HUES6 (cell line): Measurements from ENCODE around the gene CLCN7.
"Not testable (repeated sequence)": the region's sequence is repeated elsewhere in the genome, so short reads cannot be mapped to it uniquely, and the experiment has no call there.

Experiments
- H3K27ac ChIP-seq: 2 replicates; pipeline ENCODE4 v1.7.0; 2013; ENCODE audit warnings: low read depth, mild to moderate bottlenecking, low read length, inconsistent platforms
- H3K27me3 ChIP-seq: 2 replicates; pipeline ENCODE4 v1.6.1; 2013; ENCODE audit warnings: low read length; ENCODE audit not compliant: control insufficient read depth, insufficient read depth
- H3K36me3 ChIP-seq: 2 replicates; pipeline ENCODE4 v1.6.1; 2013; ENCODE audit warnings: low read length; ENCODE audit not compliant: control insufficient read depth, insufficient read depth
- H3K4me1 ChIP-seq: 2 replicates; pipeline ENCODE4 v1.6.1; 2013; ENCODE audit warnings: low read length; ENCODE audit not compliant: control insufficient read depth, insufficient read depth
- H3K4me3 ChIP-seq: 2 replicates; pipeline ENCODE4 v1.5.1; 2013; ENCODE audit warnings: low read depth, low read length
- H3K9ac ChIP-seq: one replicate; pipeline ENCODE4 v1.6.1; 2013; ENCODE audit warnings: mild to moderate bottlenecking, low read length
- H3K9me3 ChIP-seq: 2 replicates; pipeline ENCODE4 v1.6.1; 2013; ENCODE audit warnings: low read depth, low read length; ENCODE audit not compliant: control insufficient read depth, insufficient read depth

Gene CLCN7

DNA sequence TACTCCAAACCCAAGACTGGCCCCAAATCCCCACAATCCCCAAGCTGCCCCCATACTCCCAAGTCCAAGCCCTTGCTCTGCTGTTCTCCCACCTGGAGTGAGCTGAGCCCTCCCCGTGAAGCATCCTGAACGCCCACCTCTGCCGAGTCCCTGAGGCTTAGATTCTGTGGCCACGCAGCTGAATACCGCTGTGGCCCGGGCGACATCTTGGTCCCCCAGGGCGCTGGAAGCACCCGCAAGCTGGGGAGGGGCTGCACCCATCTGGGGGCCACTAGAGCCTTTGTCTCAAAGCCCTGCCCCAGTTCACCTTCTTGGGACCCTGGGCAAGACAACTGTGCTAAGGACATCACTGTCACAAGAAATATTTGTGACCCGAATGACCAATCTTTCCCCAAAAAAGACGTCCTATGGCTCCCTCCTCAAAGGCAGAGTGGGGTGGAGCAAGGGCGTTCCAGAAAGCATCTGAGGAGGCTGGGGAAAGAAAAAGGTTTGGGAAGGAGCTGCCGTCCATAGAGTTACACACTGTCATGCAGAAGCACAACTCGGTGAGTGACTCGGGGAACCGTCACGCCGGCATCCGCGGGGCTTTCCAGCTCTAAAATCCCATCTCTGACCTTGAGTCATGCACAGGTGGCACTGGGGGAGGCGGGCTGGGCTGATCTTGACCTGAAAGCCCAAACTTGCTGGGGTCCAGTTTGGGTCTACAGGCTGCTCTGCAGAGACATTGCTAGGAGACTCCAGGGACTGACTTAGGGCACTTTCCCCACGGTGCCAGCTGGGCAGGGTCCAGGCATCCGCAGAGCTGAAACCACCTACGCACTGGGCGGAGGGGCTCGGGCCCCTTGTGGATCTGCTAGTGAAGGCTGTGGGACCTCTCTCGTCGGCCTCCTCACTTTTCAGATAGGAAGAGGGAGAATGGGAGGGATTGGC, 7.3 kb upstream of the CLCN7 start:
- Histone ChIP-seq H3K4me3 (no peak overlapping the region), H3K4me1 (no peaks in the 10 kb centered on the region), H3K27ac (no peak overlapping the region), H3K36me3 (no peaks in the 10 kb centered on the region), H3K9me3 (peaks cover 10% of the 10 kb centered on the region), H3K27me3 (peaks cover 18% of the 10 kb centered on the region; the same call in 1 of the 2 replicates), H3K9ac (no peak overlapping the region)

DNA sequence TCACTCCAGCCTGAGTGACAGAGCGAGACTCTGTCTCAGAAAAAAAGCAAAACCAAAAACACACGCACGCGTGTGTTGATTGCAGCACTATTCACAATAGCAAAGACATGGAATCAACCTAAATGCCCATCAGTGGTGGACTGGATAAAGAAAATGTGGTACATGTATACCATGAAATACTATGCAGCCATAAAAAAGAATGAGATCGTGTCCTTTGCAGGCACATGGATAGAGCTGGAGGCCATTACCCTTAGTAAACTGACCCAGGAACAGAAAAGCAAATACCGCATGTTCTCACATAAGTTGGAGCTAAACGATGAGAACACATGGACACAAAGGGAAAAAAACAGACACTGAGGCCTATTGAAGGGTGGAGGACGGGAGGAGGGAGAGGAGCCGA, 4.1 kb upstream of the CLCN7 start:
- H3K27ac ChIP-seq, H3K4me1 ChIP-seq, H3K4me3 ChIP-seq, H3K9ac ChIP-seq, H3K36me3 ChIP-seq: not testable (repeated sequence)
- peaks cover 15% of the 10 kb centered on the region; the same call in 1 of the 2 replicates for H3K27me3 ChIP-seq
- H3K9me3 ChIP-seq, result peaks cover 12% of the 10 kb centered on the region

DNA sequence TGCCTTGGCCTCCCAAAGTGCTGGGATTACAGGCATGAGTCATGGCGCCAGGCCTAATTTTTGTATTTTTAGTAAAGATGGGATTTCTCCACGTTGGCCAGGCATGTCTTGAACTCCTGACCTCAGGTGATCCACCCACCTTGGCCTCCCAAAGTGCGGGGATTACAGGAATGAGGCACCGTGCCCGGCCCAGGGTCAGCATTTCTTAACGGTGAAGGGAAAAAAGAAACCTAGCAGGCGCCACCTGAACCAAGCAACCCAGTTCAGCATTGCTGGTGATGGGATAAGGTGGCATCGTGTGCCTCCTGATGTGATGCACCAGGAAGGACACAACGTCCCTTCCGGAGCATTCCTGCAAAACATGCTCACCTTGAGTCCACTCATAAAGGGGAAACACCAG, 2.2 kb upstream of the CLCN7 start:
- H3K36me3 ChIP-seq, result no peaks in the 10 kb centered on the region
- H3K9ac ChIP-seq, result no peak overlapping the region
- H3K27ac ChIP-seq, result no peak overlapping the region
- H3K9me3 ChIP-seq, result peaks cover 12% of the 10 kb centered on the region
- H3K27me3 ChIP-seq, result peaks cover 3% of the 10 kb centered on the region; the same call in 1 of the 2 replicates
- H3K4me3 ChIP-seq, result no peak overlapping the region
- peaks cover 4% of the 10 kb centered on the region; the same call in 1 of the 2 replicates for H3K4me1 ChIP-seq

DNA sequence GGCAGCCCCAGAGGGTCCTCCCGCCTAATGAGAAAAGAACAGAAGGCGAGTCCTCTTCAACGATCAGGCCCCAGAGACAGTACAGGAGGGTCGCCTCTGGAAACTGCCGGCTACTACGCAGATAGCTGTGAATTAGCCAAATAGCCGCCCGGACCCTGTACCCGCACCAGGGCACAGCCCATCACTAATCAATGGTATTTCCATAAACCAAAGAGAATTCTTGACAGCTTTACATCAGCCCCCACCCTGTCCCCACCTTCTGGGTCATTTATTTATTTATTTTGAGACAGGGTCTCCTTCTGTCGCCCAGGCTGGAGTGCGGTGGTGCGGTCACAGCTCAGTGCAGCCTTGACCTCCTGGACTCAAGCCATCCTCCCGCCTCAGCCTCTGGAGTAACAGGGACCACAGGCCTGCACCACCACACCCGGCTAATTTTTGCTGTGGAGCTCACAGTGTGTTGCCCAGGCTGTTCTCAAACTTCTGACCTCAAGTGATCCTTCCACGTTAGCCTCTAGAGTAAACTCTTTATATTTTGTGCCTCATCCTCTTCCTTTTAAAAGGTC, 805 bp upstream of the CLCN7 start:
- Histone ChIP-seq H3K36me3 (no peaks in the 10 kb centered on the region), H3K4me3 (peak overlapping the region; percentile 79), H3K27me3 (no peaks in the 10 kb centered on the region), H3K4me1 (peaks cover 4% of the 10 kb centered on the region; the same call in 1 of the 2 replicates), H3K9ac (peak overlapping the region; percentile 80), H3K27ac (peak overlapping the region; percentile 88; the same call in 1 of the 2 replicates), H3K9me3 (peaks cover 12% of the 10 kb centered on the region)

DNA sequence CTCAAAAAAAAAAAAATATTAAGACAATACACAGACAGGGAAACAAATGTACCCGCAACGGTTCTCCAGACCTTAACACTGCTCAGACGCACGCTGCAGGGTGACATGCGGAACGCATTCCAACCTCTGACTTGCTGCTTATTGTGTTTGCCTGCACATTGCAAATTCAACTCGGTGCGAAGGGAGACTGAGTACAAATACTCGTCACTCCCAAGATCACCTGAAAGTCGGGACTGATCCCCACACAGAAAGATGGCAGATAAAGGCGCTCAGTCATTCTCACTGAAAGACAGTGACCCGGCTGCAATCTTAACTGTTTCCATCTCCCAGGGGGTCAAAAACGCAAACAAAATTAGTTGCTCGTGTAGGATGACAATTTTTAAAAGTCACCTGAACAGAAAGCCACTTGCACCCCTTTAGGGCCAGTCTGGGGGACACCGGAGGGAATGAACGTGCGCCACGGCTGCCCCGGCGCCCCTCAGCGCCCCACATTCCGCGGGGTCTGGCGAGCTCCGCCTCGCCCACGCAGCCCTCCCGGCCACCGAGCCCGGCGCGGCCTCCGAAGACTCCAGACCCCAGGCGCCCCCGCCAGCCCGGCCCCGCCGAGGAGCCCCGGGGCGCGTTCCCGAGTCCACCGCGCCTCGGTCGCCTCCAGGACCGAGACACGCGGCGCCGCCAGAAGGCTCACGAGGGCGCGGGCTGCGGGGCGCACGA, 589 bp downstream of the CLCN7 start:
- Histone ChIP-seq H3K4me3 (peak overlapping the region; percentile 79), H3K27me3 (no peaks in the 10 kb centered on the region), H3K9me3 (peaks cover 12% of the 10 kb centered on the region), H3K27ac (no peak overlapping the region), H3K36me3 (no peaks in the 10 kb centered on the region), H3K9ac (peak overlapping the region; percentile 80), H3K4me1 (peaks cover 4% of the 10 kb centered on the region; the same call in 1 of the 2 replicates)

DNA sequence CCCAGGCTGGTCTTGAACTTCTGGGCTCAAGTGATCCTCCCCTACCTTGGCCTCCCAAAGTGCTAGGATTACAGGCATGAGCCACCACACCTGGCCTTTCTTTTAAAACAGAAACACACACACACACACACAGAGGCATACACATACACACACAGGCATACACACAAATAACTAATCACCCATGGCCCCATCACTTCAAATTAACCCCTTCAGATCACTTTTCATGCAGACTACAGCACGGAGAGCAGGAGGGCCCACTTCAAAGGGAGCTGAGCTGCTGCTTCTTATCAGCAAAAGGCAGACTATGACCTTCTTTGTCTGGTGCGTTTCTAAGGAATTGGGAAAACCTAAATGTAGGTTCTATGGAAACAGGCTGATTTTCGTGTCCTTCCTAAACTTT, 1.9 kb downstream of the CLCN7 start:
- Histone ChIP-seq H3K9me3 (peaks cover 7% of the 10 kb centered on the region; the same call in 1 of the 2 replicates), H3K36me3 (no peaks in the 10 kb centered on the region), H3K4me3 (no peak overlapping the region), H3K4me1 (peaks cover 4% of the 10 kb centered on the region; the same call in 1 of the 2 replicates), H3K27ac (no peak overlapping the region), H3K9ac (no peak overlapping the region), H3K27me3 (no peaks in the 10 kb centered on the region)

DNA sequence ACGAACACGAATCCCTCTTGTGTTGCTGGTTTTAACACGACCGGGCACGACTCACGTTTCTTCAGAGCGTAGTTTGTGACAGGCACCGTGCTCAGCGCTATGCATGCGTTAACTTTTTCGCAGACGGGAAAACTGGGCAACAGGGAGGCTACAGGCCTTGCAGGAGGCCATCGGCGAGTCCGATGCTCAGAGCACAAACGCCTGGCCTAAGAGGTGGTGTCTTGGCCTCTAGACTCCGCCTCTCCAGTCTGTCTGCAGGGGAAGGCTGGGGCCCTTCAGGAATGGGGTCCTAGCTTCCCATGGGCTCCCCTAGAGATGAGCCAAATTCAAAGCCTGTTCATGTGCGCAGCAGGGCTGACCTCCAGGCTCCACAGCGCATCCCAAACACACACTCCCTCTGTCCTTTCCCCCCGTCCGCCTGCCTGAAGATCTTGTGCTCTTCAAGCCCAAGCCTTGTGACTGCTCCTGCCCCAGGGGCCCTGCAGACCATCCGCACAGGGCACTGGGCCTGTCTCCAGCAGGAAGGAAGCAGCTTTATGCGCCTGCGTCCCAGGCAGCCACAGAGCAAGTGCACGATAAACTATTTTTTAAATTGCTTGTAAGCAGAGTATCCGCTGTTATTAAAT, 3.1 kb downstream of the CLCN7 start:
- Histone ChIP-seq H3K4me1 (peaks cover 4% of the 10 kb centered on the region; the same call in 1 of the 2 replicates), H3K9me3 (no peaks in the 10 kb centered on the region), H3K27me3 (no peaks in the 10 kb centered on the region), H3K27ac (no peak overlapping the region), H3K9ac (peak overlapping the region; percentile 22), H3K4me3 (no peak overlapping the region), H3K36me3 (no peaks in the 10 kb centered on the region)

DNA sequence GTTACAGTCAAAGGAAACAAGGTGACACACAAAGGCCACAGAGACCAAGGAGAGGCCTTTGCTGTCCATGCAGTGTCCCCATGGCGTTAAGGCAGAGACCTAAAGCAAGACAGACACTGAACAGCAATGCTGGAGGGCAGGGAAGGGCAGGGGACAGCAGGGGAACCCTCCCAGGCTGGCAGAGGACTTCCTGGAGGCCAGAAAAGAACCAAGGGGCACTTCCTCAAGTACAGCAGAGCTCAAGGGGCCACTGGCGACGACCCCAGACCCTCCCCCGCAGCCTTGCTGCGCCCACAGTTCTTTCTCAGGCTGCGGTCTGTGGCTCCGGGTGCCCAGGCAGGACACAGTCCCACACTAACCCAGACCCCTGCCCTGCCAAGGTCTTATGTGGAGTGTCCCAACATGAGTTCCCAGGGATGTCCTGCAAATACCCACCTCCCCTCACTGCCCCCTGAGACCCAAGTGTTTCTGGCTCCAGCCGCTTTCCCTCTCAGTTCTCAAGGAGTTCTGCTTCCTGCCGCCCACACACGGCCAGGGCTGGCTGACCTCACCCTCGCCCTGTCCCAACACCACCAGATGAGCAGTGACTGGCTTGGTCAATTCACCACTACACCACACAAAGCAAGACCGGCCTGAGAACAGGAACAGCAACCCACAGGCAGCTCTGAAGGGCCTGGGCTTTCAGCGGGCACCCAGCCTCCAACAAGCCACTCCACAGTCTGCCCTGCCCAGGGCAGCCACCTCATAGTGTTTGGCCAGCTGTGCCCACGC, 4.2 kb downstream of the CLCN7 start:
- no peak overlapping the region for H3K4me3 ChIP-seq
- no peak overlapping the region for H3K27ac ChIP-seq

DNA sequence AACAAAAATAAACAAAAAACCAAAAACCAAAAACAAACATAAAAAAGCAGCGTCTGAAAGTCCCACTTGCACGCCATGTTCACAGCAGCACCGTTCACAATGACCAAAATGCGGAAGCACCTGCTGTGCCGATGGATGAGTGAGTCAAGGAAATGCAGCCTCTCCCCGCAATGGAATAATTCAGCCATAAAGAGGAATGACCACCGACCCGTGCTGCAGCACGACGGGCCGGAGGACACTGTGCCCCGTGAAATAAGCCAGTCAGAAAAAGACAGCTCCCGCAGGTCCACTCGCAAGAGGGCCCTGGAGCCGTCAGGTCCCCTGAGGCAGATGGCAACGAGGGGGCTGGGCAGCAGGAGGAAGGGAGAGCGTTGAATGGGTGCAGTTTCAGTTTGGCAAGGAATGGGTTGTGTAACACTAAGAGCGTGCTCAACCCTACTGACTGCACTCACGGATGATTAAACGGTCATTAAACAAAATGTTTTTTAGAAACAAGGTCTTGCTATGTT, 5.1 kb downstream of the CLCN7 start:
- Histone ChIP-seq H3K27ac (no peak overlapping the region), H3K9me3 (no peaks in the 10 kb centered on the region), H3K9ac (no peak overlapping the region), H3K4me3 (no peak overlapping the region), H3K36me3 (no peaks in the 10 kb centered on the region), H3K4me1 (peaks cover 4% of the 10 kb centered on the region; the same call in 1 of the 2 replicates), H3K27me3 (no peaks in the 10 kb centered on the region)

More for the DNA sequence above, 4.2 kb downstream of the CLCN7 start:
- H3K9ac ChIP-seq, result peak overlapping the region; percentile 9
- H3K27me3 ChIP-seq, result no peaks in the 10 kb centered on the region
- no peaks in the 10 kb centered on the region for H3K9me3 ChIP-seq
- peaks cover 4% of the 10 kb centered on the region; the same call in 1 of the 2 replicates for H3K4me1 ChIP-seq
- H3K36me3 ChIP-seq, result no peaks in the 10 kb centered on the region

DNA sequence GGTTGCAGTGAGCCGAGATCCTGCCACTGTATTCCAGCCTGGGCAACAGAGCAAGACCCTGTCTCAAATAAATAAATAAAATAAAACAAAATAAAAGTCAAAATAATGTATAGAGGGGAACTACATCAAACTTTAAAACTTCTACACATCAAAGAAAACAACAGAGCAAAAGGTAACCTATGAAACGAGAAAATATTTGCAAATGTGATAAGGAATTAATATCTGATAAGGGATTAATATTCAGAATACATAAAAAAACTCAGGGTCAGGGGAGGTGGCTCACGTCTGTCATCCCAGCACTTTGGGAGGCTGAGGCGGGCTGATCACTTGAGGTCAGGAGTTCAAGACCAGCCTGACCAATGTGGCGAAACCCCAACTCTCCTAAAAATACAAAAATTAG, 5.7 kb downstream of the CLCN7 start:
- H3K9me3 ChIP-seq, H3K27me3 ChIP-seq, H3K27ac ChIP-seq, H3K9ac ChIP-seq, H3K36me3 ChIP-seq, H3K4me1 ChIP-seq, H3K4me3 ChIP-seq: not testable (repeated sequence)
